Activated B cell treated with CpG ODN at 0.5 μM for 24 hours (primary cell): ENCODE measurements around the gene ANO9. TPM values are rescaled to one million over a fixed set of nuclear protein-coding genes. Genes with fewer than 3 reads are reported as not detected.
A peak's percentile ranks its signal among the peaks of the same experiment; 100 is the strongest.

Experiments
- ATAC-seq: fragments of 200-7000 bp; cut with Tn5 transposase; one replicate; pipeline ENCODE4 v1.10.0; 2021; ENCODE audit warnings: low read depth, mild to moderate bottlenecking, moderate library complexity
- CTCF ChIA-PET: fragments of 350-600 bp; sonication (Branson Sonifier 250); formaldehyde crosslinking; loops from one replicate; lab custom pipeline; 2021; ENCODE audit warnings: antibody characterized with exemption; lab: Charles Lee
- POLR2A ChIA-PET: fragments of 350-600 bp; sonication (Branson Sonifier 250); formaldehyde crosslinking; loops from one replicate; lab custom pipeline; 2021; ENCODE audit warnings: antibody characterized with exemption; lab: Charles Lee
- DNase-seq: peaks from one replicate; pipeline ENCODE4 v3.0.0; 2022
- H3K27ac Mint-ChIP-seq: one replicate; pipeline ENCODE4 v1.8.0; 2020; ENCODE audit warnings: mixed read lengths
- H3K27me3 Mint-ChIP-seq: one replicate; pipeline ENCODE4 v1.8.0; 2021; ENCODE audit warnings: mixed read lengths
- H3K36me3 Mint-ChIP-seq: one replicate; pipeline ENCODE4 v1.8.0; 2021; ENCODE audit warnings: low read depth, mixed read lengths
- H3K4me1 Mint-ChIP-seq: one replicate; pipeline ENCODE4 v1.8.0; 2021; ENCODE audit warnings: mixed read lengths
- H3K4me3 Mint-ChIP-seq: one replicate; pipeline ENCODE4 v1.8.0; 2020; ENCODE audit warnings: mild to moderate bottlenecking, mixed read lengths
- H3K9me3 Mint-ChIP-seq: one replicate; pipeline ENCODE4 v1.8.0; 2020; ENCODE audit warnings: mixed read lengths
- CTCF ChIP-seq: fragments of 200-600 bp; IDR thresholded peaks from one replicate; pipeline ENCODE4 v1.8.0; 2022; ENCODE audit warnings: antibody characterized with exemption, mild to moderate bottlenecking
- intact Hi-C: fragments of 100-400 bp; cut with micrococcal nuclease; formaldehyde crosslinking; loops from one replicate; pipeline ENCODE4 v1.15.1; 2024
- total RNA-seq: library from RNA; stranded (reverse); gene quantifications from 2 replicates; pipeline ENCODE4 v1.2.3, GENCODE V29; 2022

The ANO9 gene
- total RNA-seq, 1 donor from 2014 or later, result 46.1 TPM

- Mint-ChIP-seq H3K27ac (no peak overlapping the region), H3K4me1 (no peaks in the 10 kb centered on the region), H3K36me3 (no peaks in the 10 kb centered on the region), H3K9me3 (no peaks in the 10 kb centered on the region), H3K27me3 (peaks cover 3% of the 10 kb centered on the region), H3K4me3 (no peak overlapping the region)
- ATAC-seq, result no peak
- intact Hi-C loops, result no loop called here
- POLR2A ChIA-PET, result interaction anchor here (0.6 kb wide), 1 partner anchor 122 kb away, joined by 3 read pairs; no protein-coding TSS in a partner anchor
- TF ChIP-seq CTCF, result no peak
- CTCF ChIA-PET, result no interaction called here
- no peak for DNase-seq
Observed at GRCh38 chr11:398826-399225, 43.0 kb downstream of the ANO9 start.

- CTCF ChIA-PET, result interaction anchor here (1.1 to 1.5 kb wide), 4 partner anchors 72 to 147 kb away, joined by 3 to 8 read pairs (median 4); no protein-coding TSS in a partner anchor
- H3K27ac Mint-ChIP-seq, result no peak overlapping the region
- no peaks in the 10 kb centered on the region for H3K9me3 Mint-ChIP-seq
- POLR2A ChIA-PET, result interaction anchor here (0.9 to 1.0 kb wide), 3 partner anchors 10 to 42 kb away, joined by 3 to 4 read pairs (median 3); partner anchors contain the start of gene SIGIRR
- peak overlapping the region; percentile 24 for H3K4me3 Mint-ChIP-seq
- no peaks in the 10 kb centered on the region for H3K4me1 Mint-ChIP-seq
- H3K36me3 Mint-ChIP-seq, result no peaks in the 10 kb centered on the region
- H3K27me3 Mint-ChIP-seq, result peaks cover 3% of the 10 kb centered on the region
- intact Hi-C loops, result no loop called here
- ATAC-seq (peak; percentile 93), DNase-seq (peak; percentile 56)
- no peak for TF ChIP-seq CTCF
Observed at GRCh38 chr11:396948-397548, 44.8 kb downstream of the ANO9 start.

- H3K36me3 Mint-ChIP-seq, result no peaks in the 10 kb centered on the region
- intact Hi-C loops, result no loop called here
- ATAC-seq (peak; percentile 32), DNase-seq (no peak)
- no peak overlapping the region for H3K27ac Mint-ChIP-seq
- no peaks in the 10 kb centered on the region for H3K4me1 Mint-ChIP-seq
- H3K9me3 Mint-ChIP-seq, result no peaks in the 10 kb centered on the region
- CTCF ChIA-PET, result interaction anchor here (1.1 to 1.5 kb wide), 4 partner anchors 71 to 146 kb away, joined by 3 to 8 read pairs (median 4); no protein-coding TSS in a partner anchor
- POLR2A ChIA-PET, result interaction anchor here (0.9 to 1.0 kb wide), 3 partner anchors 11 to 41 kb away, joined by 3 to 4 read pairs (median 3); partner anchors contain the start of gene SIGIRR
- peaks cover 3% of the 10 kb centered on the region for H3K27me3 Mint-ChIP-seq
- TF ChIP-seq CTCF, result no peak
- no peak overlapping the region for H3K4me3 Mint-ChIP-seq
Observed at GRCh38 chr11:396511-396947, 45.3 kb downstream of the ANO9 start.

- ATAC-seq (no peak), DNase-seq (no peak)
- no peaks in the 10 kb centered on the region for H3K36me3 Mint-ChIP-seq
- H3K4me1 Mint-ChIP-seq, result no peaks in the 10 kb centered on the region
- H3K9me3 Mint-ChIP-seq, result no peaks in the 10 kb centered on the region
- H3K27me3 Mint-ChIP-seq, result peaks cover 3% of the 10 kb centered on the region
- CTCF ChIA-PET, result interaction anchor here (1.5 kb wide), 1 partner anchor 91 kb away, joined by 8 read pairs; no protein-coding TSS in a partner anchor
- no peak for TF ChIP-seq CTCF
- no peak overlapping the region for H3K27ac Mint-ChIP-seq
- intact Hi-C loops, result no loop called here
- POLR2A ChIA-PET, result interaction anchor here (0.9 to 1.0 kb wide), 2 partner anchors 19 to 41 kb away, joined by 3 read pairs; partner anchors contain the start of gene SIGIRR
- no peak overlapping the region for H3K4me3 Mint-ChIP-seq
Observed at GRCh38 chr11:395866-396265, 45.9 kb downstream of the ANO9 start.

- no peak overlapping the region for H3K4me3 Mint-ChIP-seq
- no peak overlapping the region for H3K27ac Mint-ChIP-seq
- H3K4me1 Mint-ChIP-seq, result no peaks in the 10 kb centered on the region
- CTCF ChIA-PET, result no interaction called here
- no peaks in the 10 kb centered on the region for H3K36me3 Mint-ChIP-seq
- TF ChIP-seq CTCF, result no peak
- DNase-seq (no peak), ATAC-seq (no peak)
- no peaks in the 10 kb centered on the region for H3K9me3 Mint-ChIP-seq
- POLR2A ChIA-PET, result no interaction called here
- intact Hi-C loops, result no loop called here
- H3K27me3 Mint-ChIP-seq, result peaks cover 3% of the 10 kb centered on the region
Observed at GRCh38 chr11:394858-395655, 46.8 kb downstream of the ANO9 start.
